K562 (cell line): Measurements from ENCODE around the gene PLEKHG4B. TPM values are rescaled to one million over a fixed set of nuclear protein-coding genes. Genes with fewer than 3 reads are reported as not detected.

Experiments used
- ATAC-seq: fragments of 200-7000 bp; cut with Tn5 transposase; 3 replicates; pipeline ENCODE4 v1.9.1; 2020; ENCODE audit warnings: moderate library complexity
- BruUV-seq: library from RNA; stranded (reverse); fragments of 400-500 nt; replicated peaks from 2 replicates; lab custom pipeline; 2021; lab: Mats Ljungman, UMichigan
- CTCF ChIA-PET: fragments of 300-600 bp; formaldehyde crosslinking; extraction: SDS; loops from one replicate; lab custom pipeline; 2021; ENCODE audit warnings: low intra/inter-chr PET ratio; lab: Yijun Ruan, JAX
- POLR2A ChIA-PET: fragments of 300-600, 350-650 bp; sonication (Branson Sonifier 250); formaldehyde crosslinking; extraction: SDS; loops from one replicate; lab custom pipeline; 2021; ENCODE audit warnings: antibody characterized with exemption, inconsistent platforms; lab: Yijun Ruan, JAX
- DNase-seq, 4 experiments: peaks; one replicate each; pipeline versions ENCODE4 v3.0.0 to v3.0.0-alpha.2; 2011 to 2018; ENCODE audit warnings: low spot score in 3 of 4, mixed read lengths in 3 of 4; ENCODE audit errors: extremely low read depth in 1 of 4
- FAIRE-seq: peaks from 2 replicates; lab custom pipeline; 2011; peaks lifted over from hg19 to GRCh38; lab: Jason Lieb, UNC
- H2AFZ ChIP-seq: 2 replicates; pipeline ENCODE4 v1.6.0; 2011; ENCODE audit warnings: low read depth, low read length, control low read depth, inconsistent platforms
- H3K27ac ChIP-seq: fragments of 200-600 bp; 3 replicates; pipeline ENCODE4 v1.8.0; 2011; ENCODE audit warnings: low read depth, mild to moderate bottlenecking, control low read depth, inconsistent platforms, low read length, moderate library complexity, mixed read lengths; ENCODE audit errors: extremely low read depth
- H3K27me3 ChIP-seq, 2 experiments: fragments of 300-600 bp in 1 of 2; 2 replicates in 1 of 2; 3 replicates in 1 of 2; pipeline versions ENCODE4 v1.6.0 to v1.8.0; 2011; ENCODE audit warnings: inconsistent platforms in 2 of 2, low read length in 2 of 2, mild to moderate bottlenecking in 1 of 2, mixed read lengths in 1 of 2, moderate library complexity in 1 of 2; ENCODE audit not compliant: control insufficient read depth in 2 of 2, insufficient read depth in 2 of 2
- H3K36me3 ChIP-seq: fragments of 300-600 bp; 3 replicates; pipeline ENCODE4 v1.8.0; 2011; ENCODE audit warnings: mild to moderate bottlenecking, low read length, inconsistent platforms; ENCODE audit not compliant: control insufficient read depth, insufficient read depth
- H3K4me1 ChIP-seq, 2 experiments: fragments of 200-600 bp in 1 of 2; replicated peaks in 1 of 2; 2 replicates in 1 of 2; 3 replicates in 1 of 2; pipeline versions ENCODE4 v1.5.1 to v1.8.0; 2011; ENCODE audit warnings: inconsistent platforms in 2 of 2, low read length in 2 of 2, mild to moderate bottlenecking in 1 of 2, mixed read lengths in 1 of 2, moderate library complexity in 1 of 2; ENCODE audit not compliant: control insufficient read depth in 2 of 2, insufficient read depth in 2 of 2
- H3K4me2 ChIP-seq: 2 replicates; pipeline ENCODE4 v1.6.1; 2011; ENCODE audit warnings: low read length, control low read depth, inconsistent platforms, mixed read lengths; ENCODE audit not compliant: insufficient read depth
- H3K4me3 ChIP-seq: fragments of 200-600 bp; sonication (generic), shearing (Covaris generic); 2 replicates; pipeline ENCODE4 v1.5.1; 2016; ENCODE audit warnings: control low read depth, inconsistent platforms
- H3K79me2 ChIP-seq: fragments of 200-600 bp; 3 replicates; pipeline ENCODE4 v1.8.0; 2011; ENCODE audit warnings: low read length, inconsistent platforms; ENCODE audit not compliant: control insufficient read depth, insufficient read depth
- H3K9ac ChIP-seq, 2 experiments: 2 replicates each; pipeline versions ENCODE4 v1.6.0 to v1.6.1; 2011; ENCODE audit warnings: low read depth in 2 of 2, low read length in 2 of 2, control low read depth in 1 of 2, inconsistent platforms in 1 of 2, mild to moderate bottlenecking in 1 of 2, mixed read lengths in 1 of 2; ENCODE audit not compliant: insufficient read depth in 1 of 2
- H3K9me1 ChIP-seq: one replicate; pipeline ENCODE4 v1.6.0; 2011; ENCODE audit warnings: inconsistent platforms, mild to moderate bottlenecking, low read length, moderate library complexity; ENCODE audit not compliant: control insufficient read depth, insufficient read depth
- H3K9me3 ChIP-seq: replicated peaks from 2 replicates; pipeline ENCODE4 v1.5.1; 2011; ENCODE audit warnings: low read depth, low read length, inconsistent platforms; ENCODE audit not compliant: control insufficient read depth, insufficient read depth
- H4K20me1 ChIP-seq: replicated peaks from 2 replicates; pipeline ENCODE4 v1.6.1; 2011; ENCODE audit warnings: low read length, inconsistent platforms, mixed read lengths; ENCODE audit not compliant: control insufficient read depth, insufficient read depth
- CREB1 ChIP-seq, 2 experiments: sonication (generic) in 1 of 2; formaldehyde crosslinking in 1 of 2; IDR thresholded peaks; 2 replicates each; pipeline versions ENCODE4 v1.6.1 to v1.8.0; 2012 to 2022; ENCODE audit warnings: inconsistent platforms in 1 of 2, mild to moderate bottlenecking in 1 of 2, missing genetic modification reagents in 1 of 2, moderate library complexity in 1 of 2
- CTCFL ChIP-seq: IDR thresholded peaks from 2 replicates; pipeline ENCODE4 v1.6.1; 2011; ENCODE audit warnings: borderline replicate concordance, low read depth, mild to moderate bottlenecking, moderate library complexity, low read length; ENCODE audit not compliant: insufficient read depth, poor library complexity, severe bottlenecking
- CXXC5 ChIP-seq: fragments of 250-450 bp; sonication (Bioruptor Pico); IDR thresholded peaks from 2 replicates; pipeline ENCODE4 v1.8.0; 2022; ENCODE audit warnings: inconsistent platforms, mild to moderate bottlenecking, moderate library complexity
- DIDO1 ChIP-seq: fragments of 450-650 bp; IDR thresholded peaks from 2 replicates; pipeline ENCODE4 v1.6.1; 2016; ENCODE audit warnings: low read depth, missing biosample characterization, missing genetic modification characterization
- EWSR1 ChIP-seq: fragments of 450-650 bp; IDR thresholded peaks from 2 replicates; pipeline ENCODE4 v1.6.1; 2018; ENCODE audit warnings: borderline replicate concordance, mild to moderate bottlenecking, low read depth, moderate library complexity; ENCODE audit not compliant: partially characterized antibody
- FOXP4 ChIP-seq: sonication (generic); formaldehyde crosslinking; IDR thresholded peaks from 2 replicates; pipeline ENCODE4 v1.8.0; 2022; ENCODE audit warnings: mild to moderate bottlenecking, missing genetic modification reagents, borderline replicate concordance
- GABPB2 ChIP-seq: fragments of 250-450 bp; sonication (Bioruptor Pico); conservative IDR thresholded peaks from 2 replicates; pipeline ENCODE4 v1.5.1; 2021; ENCODE audit warnings: mild to moderate bottlenecking
- HDAC6 ChIP-seq: IDR thresholded peaks from 2 replicates; pipeline ENCODE4 v1.6.1; 2012; ENCODE audit warnings: low read depth, mild to moderate bottlenecking, control low read depth, inconsistent platforms, low read length, moderate library complexity
- KLF1 ChIP-seq: fragments of 450-650 bp; IDR thresholded peaks from 2 replicates; pipeline ENCODE4 v1.6.1; 2016; ENCODE audit warnings: missing genetic modification characterization, missing compliant biosample characterization
- NFXL1 ChIP-seq: fragments of 450-650 bp; formaldehyde crosslinking; IDR thresholded peaks from 2 replicates; pipeline ENCODE4 v1.4.0; 2021; ENCODE audit warnings: mild to moderate bottlenecking
- NR2F6 ChIP-seq: fragments of 450-650 bp; formaldehyde crosslinking; IDR thresholded peaks from 2 replicates; pipeline ENCODE4 v1.4.0; 2020; ENCODE audit warnings: mild to moderate bottlenecking
- RBM15 ChIP-seq: fragments of 200-400 bp; formaldehyde crosslinking; IDR thresholded peaks from 2 replicates; pipeline ENCODE4 v1.6.1; 2018; ENCODE audit warnings: mild to moderate bottlenecking, low read length, moderate library complexity; ENCODE audit not compliant: insufficient read depth
- ZNF217 ChIP-seq: sonication (generic); formaldehyde crosslinking; IDR thresholded peaks from 2 replicates; pipeline ENCODE4 v1.8.0; 2022; ENCODE audit warnings: mild to moderate bottlenecking, missing genetic modification reagents
- ZNF561 ChIP-seq: fragments of 450-650 bp; formaldehyde crosslinking; conservative IDR thresholded peaks from 2 replicates; pipeline ENCODE4 v1.4.0; 2020; ENCODE audit warnings: mild to moderate bottlenecking, moderate library complexity
- WGBS: fragments of 100-300 bp; shearing (Covaris generic); methylation state at CpG from one replicate; pipeline ENCODE4 v1.1.6; 2016; ENCODE audit warnings: low coverage, mixed read lengths; ENCODE audit not compliant: insufficient coverage; ENCODE audit errors: missing lambda C conversion rate; 5-methylcytosine and 5-hydroxymethylcytosine counted together
- in situ Hi-C: fragments of 300-500 bp; cut with MboI; formaldehyde crosslinking; loops from 4 replicates; pipeline ENCODE4 v1.15.0; 2018; ENCODE audit warnings: inconsistent platforms, mixed read lengths
- intact Hi-C: fragments of 100-400 bp; cut with micrococcal nuclease; formaldehyde crosslinking; loops from 2 replicates; pipeline ENCODE4 v1.14.2; 2022
- polyA plus RNA-seq, 8 experiments: library from polyadenylated mRNA; depleted of rRNA in 4 of 8; stranded (reverse) in 5 of 8; unstranded in 3 of 8; fragments of >200 nt; fragmentation: Nextera tagmentation in 2 of 8; fragmentation: Illumina TruSeq in 1 of 8; extraction: Ambion mirVana in 2 of 8; extraction: Trizol in 1 of 8; gene quantifications; 2 replicates each; pipeline versions ENCODE4 v1.2.1 to v1.2.3, GENCODE V29; 2011 to 2014; ENCODE audit warnings: inconsistent platforms in 1 of 8, missing spikeins in 1 of 8
- total RNA-seq, 7 experiments: library from RNA; depleted of rRNA in 6 of 7; stranded (reverse); fragments of >200 nt in 6 of 7; fragmentation: Illumina TruSeq in 2 of 7; extraction: Trizol in 2 of 7; gene quantifications; 2 replicates each; pipeline versions ENCODE4 v1.2.1 to v1.2.3, GENCODE V29; 2011 to 2021; ENCODE audit warnings: low replicate concordance in 1 of 7

PLEKHG4B gene
- total and polyA plus RNA-seq, 9 of the 15 experiments (the other 6 are each of a cell fraction or from before 2014, with no cell fraction given): 0.02 TPM; not detected in 8

- Histone ChIP-seq H3K36me3 (no peaks in the 10 kb centered on the region), H3K9ac (no peak overlapping the region), H3K27ac (no peak overlapping the region), H3K4me2 (no peak overlapping the region), H3K9me1 (no peaks in the 10 kb centered on the region), H3K4me3 (no peak overlapping the region), H4K20me1 (no peaks in the 10 kb centered on the region), H3K27me3 (peaks cover 10 to 36% of the 10 kb centered on the region in 2 experiments; a peak in 4 of 5 replicates), H3K79me2 (no peaks in the 10 kb centered on the region), H3K4me1 (peaks cover 0 to 10% of the 10 kb centered on the region in 2 experiments; a peak in 1 of 5 replicates), H2AFZ (no peak overlapping the region), H3K9me3 (peaks cover 5% of the 10 kb centered on the region)
- no peak for ATAC-seq
- BruUV-seq: no TSS peak
- TF ChIP-seq FOXP4 (CRISPR knock-in tag) (no peak), HDAC6 (no peak), ZNF561 (CRISPR knock-in tag) (no peak), ZNF217 (CRISPR knock-in tag) (no peak), CREB1 (IDR thresholded peaks at IDR 0.05) (no peak), CREB1 (CRISPR knock-in tag; IDR thresholded peaks at IDR 0.05) (no peak), GABPB2 (CRISPR knock-in tag) (no peak), CXXC5 (CRISPR knock-in tag) (no peak), CTCFL (no peak), RBM15 (no peak), EWSR1 (no peak), NFXL1 (CRISPR knock-in tag) (no peak), KLF1 (tag) (no peak), DIDO1 (tag) (no peak), NR2F6 (CRISPR knock-in tag) (no peak)
- ChIA-PET CTCF (no interaction called here), POLR2A (interaction anchor here (0.6 kb wide), 1 partner anchor 11 kb away, joined by 3 read pairs; no protein-coding TSS in a partner anchor)
- WGBS: 3% methylated on average over 8 of the region's 8 CpGs
- intact Hi-C loops (no loop called here), in situ Hi-C loops (no loop called here)
- no peak for FAIRE-seq
- DNase-seq: no peak
These were observed 53.0 kb downstream of the PLEKHG4B start for GRCh38 chr5:144941-145340.
